T-helper 17 cell (primary cell): ENCODE results near the gene NOL6. TPM values are rescaled to one million over a fixed set of nuclear protein-coding genes. Genes with fewer than 3 reads are reported as not detected.
A peak's percentile ranks its signal among the peaks of the same experiment; 100 is the strongest.
"Not testable (repeated sequence)": the region's sequence is repeated elsewhere in the genome, so short reads cannot be mapped to it uniquely, and the experiment has no call there.

Experiments used
- ATAC-seq: fragments of 150-1000 bp; cut with Tn5 transposase; 2 replicates; pipeline ENCODE4 v1.10.0; 2021; ENCODE audit warnings: mild to moderate bottlenecking, moderate library complexity
- DNase-seq, 3 donors: peaks; one replicate each; pipeline versions ENCODE4 v3.0.0 to v3.0.0-alpha.2; 2020 to 2021
- H3K9me3 ChIP-seq: one replicate; pipeline ENCODE4 v1.7.0; 2013; ENCODE audit warnings: low read length, mild to moderate bottlenecking; ENCODE audit not compliant: control insufficient read depth, poor library complexity, severe bottlenecking
- H3K27ac Mint-ChIP-seq: one replicate; pipeline ENCODE4 v1.8.0; 2022; ENCODE audit warnings: mild to moderate bottlenecking, moderate library complexity, mixed read lengths
- H3K27me3 Mint-ChIP-seq: one replicate; pipeline ENCODE4 v1.8.0; 2022; ENCODE audit warnings: mixed read lengths
- H3K36me3 Mint-ChIP-seq: one replicate; pipeline ENCODE4 v1.8.0; 2022; ENCODE audit warnings: low read depth, mixed read lengths
- H3K4me1 Mint-ChIP-seq: one replicate; pipeline ENCODE4 v1.8.0; 2022; ENCODE audit warnings: mild to moderate bottlenecking, mixed read lengths
- H3K4me3 Mint-ChIP-seq: one replicate; pipeline ENCODE4 v1.8.0; 2022; ENCODE audit warnings: mild to moderate bottlenecking, moderate library complexity, mixed read lengths
- total RNA-seq, 4 donors: library from RNA in 2 of 4; stranded (reverse) in 2 of 4; gene quantifications; one replicate each; pipeline ENCODE4 v1.2.3 and lab custom pipeline; 2022 to 2026

Gene NOL6
- total RNA-seq, 2 donors from 2014 or later: 32.4 to 34.6 TPM

- ATAC-seq: peak; percentile 85
- no peaks in the 10 kb centered on the region for H3K9me3 ChIP-seq
- DNase-seq: peak; percentile 64 to 82 (median 67)
- Mint-ChIP-seq H3K36me3 (peaks cover 10% of the 10 kb centered on the region), H3K27ac (peak overlapping the region; percentile 67), H3K27me3 (no peaks in the 10 kb centered on the region), H3K4me3 (no peak overlapping the region), H3K4me1 (peaks cover 10% of the 10 kb centered on the region)
These were observed 6.9 kb downstream of the NOL6 start for GRCh38 chr9:33466565-33467495.

- no peak for DNase-seq
- Mint-ChIP-seq H3K4me3 (no peak overlapping the region), H3K27ac (peak overlapping the region; percentile 67), H3K27me3 (no peaks in the 10 kb centered on the region), H3K36me3 (peaks cover 5% of the 10 kb centered on the region), H3K4me1 (peaks cover 9% of the 10 kb centered on the region)
- no peaks in the 10 kb centered on the region for H3K9me3 ChIP-seq
- no peak for ATAC-seq
These were observed 7.8 kb downstream of the NOL6 start for GRCh38 chr9:33465596-33466564.

- H3K27ac Mint-ChIP-seq: peak overlapping the region; percentile 54
These were observed 8.6 kb downstream of the NOL6 start for GRCh38 chr9:33465096-33465495.

GRCh38 chr9:33464045-33464636 is 9.6 kb downstream of the NOL6 start:
- Mint-ChIP-seq H3K4me1 (peaks cover 15% of the 10 kb centered on the region), H3K27me3 (no peaks in the 10 kb centered on the region), H3K27ac (peak overlapping the region; percentile 54), H3K4me3 (no peak overlapping the region), H3K36me3 (peaks cover 3% of the 10 kb centered on the region)
- DNase-seq (no peak), ATAC-seq (no peak)
- H3K9me3 ChIP-seq: no peaks in the 10 kb centered on the region

More at GRCh38 chr9:33465096-33465495, 8.6 kb downstream of the NOL6 start:
- H3K4me1 Mint-ChIP-seq: peaks cover 9% of the 10 kb centered on the region
- peaks cover 3% of the 10 kb centered on the region for H3K36me3 Mint-ChIP-seq
- H3K4me3 Mint-ChIP-seq: no peak overlapping the region
- no peaks in the 10 kb centered on the region for H3K9me3 ChIP-seq
- DNase-seq (no peak), ATAC-seq (no peak)
- no peaks in the 10 kb centered on the region for H3K27me3 Mint-ChIP-seq

GRCh38 chr9:33463151-33463550 is 10.6 kb downstream of the NOL6 start:
- H3K36me3 Mint-ChIP-seq: peaks cover 1% of the 10 kb centered on the region
- DNase-seq (no peak), ATAC-seq (no peak)
- no peaks in the 10 kb centered on the region for H3K27me3 Mint-ChIP-seq
- H3K27ac Mint-ChIP-seq: peak overlapping the region; percentile 75
- H3K4me1 Mint-ChIP-seq: peaks cover 24% of the 10 kb centered on the region
- no peak overlapping the region for H3K4me3 Mint-ChIP-seq
- no peaks in the 10 kb centered on the region for H3K9me3 ChIP-seq

GRCh38 chr9:33461492-33461891 is 12.2 kb downstream of the NOL6 start:
- H3K4me3 Mint-ChIP-seq: no peak overlapping the region
- H3K36me3 Mint-ChIP-seq: no peaks in the 10 kb centered on the region
- peaks cover 34% of the 10 kb centered on the region for H3K4me1 Mint-ChIP-seq
- ATAC-seq (no peak), DNase-seq (no peak)
- H3K27ac Mint-ChIP-seq: peak overlapping the region; percentile 75
- H3K27me3 Mint-ChIP-seq: no peaks in the 10 kb centered on the region
- no peaks in the 10 kb centered on the region for H3K9me3 ChIP-seq

- peak overlapping the region; percentile 75 for H3K27ac Mint-ChIP-seq
- DNase-seq (no peak), ATAC-seq (no peak)
- no peaks in the 10 kb centered on the region for H3K9me3 ChIP-seq
- no peaks in the 10 kb centered on the region for H3K36me3 Mint-ChIP-seq
- H3K4me3 Mint-ChIP-seq: no peak overlapping the region
- H3K27me3 Mint-ChIP-seq: no peaks in the 10 kb centered on the region
- peaks cover 38% of the 10 kb centered on the region for H3K4me1 Mint-ChIP-seq
These were observed 12.9 kb downstream of the NOL6 start for GRCh38 chr9:33460854-33461253.

GRCh38 chr9:33459115-33459514 is 14.6 kb downstream of the NOL6 start:
- H3K4me1 Mint-ChIP-seq: peaks cover 50% of the 10 kb centered on the region
- no peak for DNase-seq
- peak; percentile 49 for ATAC-seq

GRCh38 chr9:33458444-33458843 is 15.3 kb downstream of the NOL6 start:
- H3K9me3 ChIP-seq: no peaks in the 10 kb centered on the region
- ATAC-seq (peak; percentile 82), DNase-seq (peak; percentile 32 to 64 (median 32))
- peaks cover 56% of the 10 kb centered on the region for H3K4me1 Mint-ChIP-seq
- H3K4me3 Mint-ChIP-seq: peak overlapping the region; percentile 75
- H3K27ac Mint-ChIP-seq: peak overlapping the region; percentile 98
- H3K27me3 Mint-ChIP-seq: no peaks in the 10 kb centered on the region
- H3K36me3 Mint-ChIP-seq: no peaks in the 10 kb centered on the region

More at GRCh38 chr9:33459115-33459514, 14.6 kb downstream of the NOL6 start:
- Mint-ChIP-seq H3K27ac (peak overlapping the region; percentile 98), H3K4me3 (no peak overlapping the region), H3K36me3 (no peaks in the 10 kb centered on the region), H3K27me3 (no peaks in the 10 kb centered on the region)
- H3K9me3 ChIP-seq: no peaks in the 10 kb centered on the region

GRCh38 chr9:33455945-33456344 is 17.8 kb downstream of the NOL6 start:
- Mint-ChIP-seq H3K27me3 (no peaks in the 10 kb centered on the region), H3K4me3 (peak overlapping the region; percentile 73), H3K4me1 (peaks cover 64% of the 10 kb centered on the region), H3K36me3 (no peaks in the 10 kb centered on the region), H3K27ac (peak overlapping the region; percentile 98)
- DNase-seq (no peak), ATAC-seq (peak; percentile 41)
- no peaks in the 10 kb centered on the region for H3K9me3 ChIP-seq

GRCh38 chr9:33455456-33455855 is 18.3 kb downstream of the NOL6 start:
- H3K27me3 Mint-ChIP-seq, ATAC-seq, H3K9me3 ChIP-seq, DNase-seq, H3K36me3 Mint-ChIP-seq: not testable (repeated sequence)
- Mint-ChIP-seq H3K4me1 (peaks cover 64% of the 10 kb centered on the region), H3K27ac (peak overlapping the region; percentile 98), H3K4me3 (peak overlapping the region; percentile 73)

GRCh38 chr9:33454661-33455026 is 19.1 kb downstream of the NOL6 start:
- Mint-ChIP-seq H3K4me1 (peaks cover 64% of the 10 kb centered on the region), H3K4me3 (peak overlapping the region; percentile 80), H3K27ac (peak overlapping the region; percentile 98)
- ATAC-seq, H3K27me3 Mint-ChIP-seq, DNase-seq, H3K9me3 ChIP-seq, H3K36me3 Mint-ChIP-seq: not testable (repeated sequence)
